Hematopoietic multipotent progenitor cell treated with erythropoietin and hydrocortisone succinate and interleukin-3 and kit ligand, for 17 days (in vitro differentiated cells): ENCODE measurements around the gene SLITRK4.

Experiments used
- DNase-seq: peaks from one replicate; pipeline ENCODE4 v3.0.0-alpha.2; 2015; ENCODE audit warnings: low spot score

Gene SLITRK4, protein sequence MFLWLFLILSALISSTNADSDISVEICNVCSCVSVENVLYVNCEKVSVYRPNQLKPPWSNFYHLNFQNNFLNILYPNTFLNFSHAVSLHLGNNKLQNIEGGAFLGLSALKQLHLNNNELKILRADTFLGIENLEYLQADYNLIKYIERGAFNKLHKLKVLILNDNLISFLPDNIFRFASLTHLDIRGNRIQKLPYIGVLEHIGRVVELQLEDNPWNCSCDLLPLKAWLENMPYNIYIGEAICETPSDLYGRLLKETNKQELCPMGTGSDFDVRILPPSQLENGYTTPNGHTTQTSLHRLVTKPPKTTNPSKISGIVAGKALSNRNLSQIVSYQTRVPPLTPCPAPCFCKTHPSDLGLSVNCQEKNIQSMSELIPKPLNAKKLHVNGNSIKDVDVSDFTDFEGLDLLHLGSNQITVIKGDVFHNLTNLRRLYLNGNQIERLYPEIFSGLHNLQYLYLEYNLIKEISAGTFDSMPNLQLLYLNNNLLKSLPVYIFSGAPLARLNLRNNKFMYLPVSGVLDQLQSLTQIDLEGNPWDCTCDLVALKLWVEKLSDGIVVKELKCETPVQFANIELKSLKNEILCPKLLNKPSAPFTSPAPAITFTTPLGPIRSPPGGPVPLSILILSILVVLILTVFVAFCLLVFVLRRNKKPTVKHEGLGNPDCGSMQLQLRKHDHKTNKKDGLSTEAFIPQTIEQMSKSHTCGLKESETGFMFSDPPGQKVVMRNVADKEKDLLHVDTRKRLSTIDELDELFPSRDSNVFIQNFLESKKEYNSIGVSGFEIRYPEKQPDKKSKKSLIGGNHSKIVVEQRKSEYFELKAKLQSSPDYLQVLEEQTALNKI

DNA sequence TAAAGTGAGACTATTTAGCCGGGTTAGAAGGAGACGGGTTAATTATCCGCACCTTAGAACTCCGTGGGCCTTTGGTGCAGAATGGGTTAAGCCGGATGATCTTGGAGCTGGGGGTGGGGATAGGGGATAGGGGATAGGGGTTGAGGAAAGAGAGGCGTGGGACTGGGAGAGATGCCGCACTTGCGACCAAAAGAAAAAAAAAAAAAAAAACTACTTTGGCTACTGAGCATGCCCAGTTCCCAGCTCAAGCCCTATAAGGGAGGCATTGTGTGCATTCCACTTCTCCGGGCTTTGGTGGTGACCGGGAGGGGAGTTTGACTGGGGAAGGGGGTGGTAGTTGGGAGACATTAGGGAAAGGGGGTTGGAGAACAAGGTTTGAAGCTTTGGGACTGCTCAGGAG, at the start of gene SLITRK4:
SLITRK4 (minus strand) TSS at position 187 of the 400 bp plus-strand sequence. CDS start 4,993 bp downstream, outside the sequence.
- DNase-seq: no peak

DNA sequence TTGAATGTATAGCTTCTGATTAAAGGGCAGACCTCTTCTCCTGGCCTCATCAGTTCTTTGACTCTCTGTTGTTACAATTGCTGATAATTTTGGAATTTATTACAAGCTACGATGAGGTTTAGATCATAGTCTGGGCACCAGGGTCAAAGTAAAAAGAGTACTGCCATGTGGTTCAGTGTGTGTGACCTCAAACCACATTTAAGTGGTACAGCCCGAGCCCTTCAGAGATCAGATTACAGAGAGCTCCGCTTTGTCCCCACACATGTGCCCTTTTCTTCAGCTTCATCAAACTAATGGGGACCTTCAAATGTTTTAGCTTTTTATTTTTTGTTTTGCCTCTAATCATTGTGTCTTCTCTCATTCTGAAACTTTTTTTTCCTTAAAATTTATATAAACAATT, 47.6 kb upstream of the SLITRK4 start:
- no peak for DNase-seq

DNA sequence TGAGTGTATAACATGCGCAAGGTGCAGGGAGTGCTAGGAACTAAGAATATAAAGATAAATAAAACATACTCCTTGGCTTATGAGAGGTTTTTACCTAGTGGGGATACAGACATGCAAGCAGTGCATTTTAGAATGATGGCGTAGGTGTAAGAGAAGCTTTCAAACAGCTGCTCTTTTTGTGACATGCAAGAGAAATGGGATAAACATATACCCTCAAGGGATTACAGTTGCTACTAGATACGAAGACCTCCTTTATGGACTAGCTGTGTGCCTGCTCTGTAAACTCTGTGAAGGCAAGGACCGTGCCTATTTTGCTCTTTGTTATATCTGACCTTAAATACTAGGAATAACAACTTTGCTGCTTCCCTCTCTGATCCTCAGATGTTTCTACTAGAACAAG, 39.0 kb upstream of the SLITRK4 start:
- DNase-seq: no peak

DNA sequence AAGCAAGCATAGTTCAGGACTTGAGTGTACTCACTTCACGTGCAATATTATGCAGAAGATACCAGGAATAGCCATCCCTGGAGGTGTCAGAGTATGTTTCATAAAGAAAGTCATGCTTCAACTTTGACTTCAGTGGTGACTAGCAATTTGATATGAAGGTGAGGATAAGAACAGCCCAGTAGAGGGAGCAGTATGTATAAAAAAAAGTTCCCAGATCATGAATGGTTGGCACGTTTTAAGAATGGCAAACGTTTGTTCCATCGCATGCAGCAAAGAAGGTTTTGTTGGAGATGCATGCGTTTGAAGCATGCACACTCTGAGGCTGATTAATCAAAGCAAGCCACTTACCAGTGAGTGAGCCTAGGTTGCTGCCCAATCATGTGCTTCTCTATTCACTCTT, 33.5 kb upstream of the SLITRK4 start:
- DNase-seq: no peak

DNA sequence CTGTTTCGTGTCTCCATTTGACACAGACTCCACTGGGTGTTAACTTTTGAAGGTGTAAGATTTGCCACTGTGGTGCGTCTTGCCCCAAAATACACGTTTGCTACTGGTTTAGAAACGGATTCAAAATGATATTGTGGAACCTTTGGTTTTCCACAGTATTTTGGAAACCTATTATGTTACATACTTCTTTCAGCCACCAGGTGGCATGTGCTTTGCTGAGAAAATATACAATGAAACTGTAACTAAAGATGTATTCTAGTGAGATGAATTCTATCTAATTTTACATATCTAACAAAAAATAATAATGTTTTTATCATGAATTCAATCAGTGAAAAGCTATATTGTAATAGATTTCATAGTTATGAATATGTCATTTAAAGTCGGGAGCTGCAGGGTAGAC, 28.4 kb upstream of the SLITRK4 start:
- no peak for DNase-seq

DNA sequence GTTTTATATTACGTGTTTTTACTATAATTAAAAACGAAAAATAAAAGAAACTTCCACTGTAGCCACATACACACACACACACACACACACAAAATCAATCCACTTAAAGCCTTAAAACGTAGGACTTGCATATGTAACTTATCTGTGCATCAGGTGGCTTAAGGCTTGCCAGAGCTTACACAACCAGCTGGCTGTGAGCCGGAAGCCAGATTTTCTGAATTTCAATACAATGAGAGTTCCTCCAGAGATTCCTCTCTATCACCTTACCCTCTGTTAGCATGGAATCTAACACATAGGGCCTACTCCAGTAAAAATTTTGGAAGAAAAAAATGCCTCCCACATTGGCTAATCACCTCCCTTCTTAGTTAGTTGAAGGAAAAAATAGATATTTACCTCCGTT, 27.9 kb upstream of the SLITRK4 start:
- no peak for DNase-seq

DNA sequence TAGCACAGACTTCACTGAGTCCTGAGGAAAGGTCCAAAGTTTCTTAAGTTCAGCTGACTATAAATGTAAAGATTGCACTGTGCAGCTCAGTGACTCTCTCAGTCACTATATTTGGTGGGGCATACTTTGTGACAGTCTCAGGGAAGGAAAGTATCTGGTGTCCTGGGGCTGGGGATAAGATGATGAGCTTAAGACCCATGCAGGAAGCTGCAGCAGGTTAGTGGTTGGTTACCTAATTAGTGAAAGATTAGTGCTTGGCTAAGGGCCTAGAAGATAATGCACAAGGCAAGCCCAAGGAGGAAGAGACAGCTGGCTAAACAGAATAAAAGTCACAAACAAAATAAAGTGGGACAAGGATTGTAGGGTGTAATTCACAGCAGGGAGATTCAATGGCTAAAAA, 25.4 kb upstream of the SLITRK4 start:
- DNase-seq: no peak

DNA sequence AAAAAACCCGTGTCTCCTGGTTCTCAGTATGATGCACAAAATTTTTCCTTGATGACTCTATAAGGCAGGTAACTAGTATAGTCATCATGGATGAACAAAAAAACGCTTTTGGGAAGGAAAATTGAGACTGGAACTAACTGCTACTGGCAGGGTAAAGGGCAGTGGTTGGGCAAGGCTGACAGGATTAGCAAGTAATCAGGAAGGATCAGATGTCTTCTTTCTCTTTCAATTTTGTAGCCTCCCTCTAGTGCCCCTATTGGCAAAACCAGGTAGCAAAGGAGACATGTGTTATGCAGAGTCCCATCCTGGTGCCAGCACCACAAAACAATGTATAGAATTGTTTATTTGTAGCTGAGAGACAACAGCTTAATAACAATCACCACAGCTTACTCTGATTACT, 12.8 kb upstream of the SLITRK4 start:
- DNase-seq: no peak

DNA sequence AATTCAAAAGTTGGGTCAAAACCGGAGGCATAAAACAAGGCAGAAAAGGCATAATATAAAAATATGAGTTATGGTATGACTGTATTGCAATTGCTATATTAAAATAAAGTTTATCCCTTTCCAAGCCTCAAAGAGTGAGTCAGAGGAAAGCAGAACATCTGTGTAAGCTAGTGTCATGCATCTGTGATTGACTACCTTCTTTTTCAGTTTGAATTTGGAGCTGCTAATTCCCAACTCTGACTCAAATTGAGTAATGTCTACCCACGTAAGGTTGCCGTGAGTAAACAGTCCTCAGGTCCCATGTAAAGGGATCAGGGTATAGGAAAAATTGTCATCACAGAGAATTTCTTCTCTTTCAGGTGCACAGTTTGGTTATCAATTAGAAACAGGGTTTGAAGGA, 6.5 kb upstream of the SLITRK4 start:
- DNase-seq: no peak

DNA sequence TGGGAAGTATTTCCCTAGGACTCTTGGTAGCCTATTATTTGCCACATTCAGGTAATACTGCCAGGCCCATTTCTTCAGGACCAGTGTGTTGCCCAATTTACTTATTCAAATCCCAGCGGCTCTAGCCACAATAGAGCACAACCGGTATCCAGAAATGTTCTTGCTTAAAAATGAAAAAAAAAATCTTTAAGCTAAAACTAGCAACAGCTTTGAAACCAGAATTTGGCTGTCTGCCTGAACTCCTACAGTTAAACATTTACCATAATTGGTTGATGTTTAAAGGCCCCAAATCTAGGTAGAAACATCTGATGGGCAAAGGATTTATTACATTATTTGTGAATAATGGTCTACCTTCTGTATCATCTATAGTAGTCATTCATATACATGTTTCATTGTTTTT, 930 bp upstream of the SLITRK4 start:
- no peak for DNase-seq

DNA sequence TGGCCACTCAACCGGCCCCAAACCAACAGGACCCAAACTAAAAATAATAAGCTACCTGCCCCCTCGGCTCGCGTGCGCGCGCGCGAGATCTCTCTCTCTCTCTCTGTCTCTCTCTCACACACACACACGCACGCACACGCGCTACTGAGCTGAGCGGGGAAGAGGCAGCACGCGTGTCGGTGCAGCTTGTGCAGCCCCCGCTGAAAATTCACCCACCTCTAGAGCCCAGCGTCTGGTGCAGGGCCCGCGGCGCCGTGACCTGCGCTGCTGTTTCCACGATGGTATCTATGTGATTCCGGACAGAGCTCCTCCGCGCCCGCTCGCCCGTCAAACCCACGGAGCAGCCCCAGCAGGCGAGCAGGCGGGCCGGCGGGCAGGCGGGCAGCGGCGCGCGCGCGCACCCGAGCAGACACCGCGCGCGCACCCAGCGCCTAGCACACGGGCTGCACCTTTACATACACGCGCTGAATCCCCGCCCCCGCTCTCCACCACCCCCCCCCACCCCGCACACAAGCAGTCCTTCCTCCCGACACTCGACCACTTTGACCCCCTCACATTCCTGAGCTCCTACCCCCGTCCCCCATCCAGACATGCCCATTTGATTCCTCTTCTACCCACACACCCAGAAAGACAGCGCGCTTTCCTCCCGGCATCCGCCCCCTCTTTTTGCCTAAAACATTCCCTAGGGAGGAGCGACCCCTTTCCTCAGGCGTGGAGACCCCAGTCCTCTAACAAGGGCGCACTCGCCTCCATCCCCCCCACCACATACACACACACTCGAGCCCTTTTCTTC, 1.0 kb downstream of the SLITRK4 start:
- DNase-seq: no peak

DNA sequence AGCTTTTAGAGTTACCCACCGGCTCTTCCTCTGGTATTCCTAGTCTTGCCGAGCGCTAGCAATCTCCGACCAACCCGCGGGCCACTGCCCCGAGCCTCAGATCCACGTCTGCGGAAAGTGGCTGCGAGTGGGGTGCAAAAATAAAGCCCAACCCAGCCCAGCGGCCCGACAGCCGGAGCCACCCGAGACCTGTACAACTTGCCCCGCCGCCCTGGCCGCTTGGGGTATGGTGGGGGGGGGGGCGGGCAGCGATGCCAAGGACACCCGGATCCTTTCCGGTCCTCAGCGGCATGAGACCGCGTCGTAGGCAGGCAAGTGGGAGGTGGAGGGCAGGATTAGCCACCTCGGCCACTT, 1.6 kb downstream of the SLITRK4 start:
- DNase-seq: no peak

DNA sequence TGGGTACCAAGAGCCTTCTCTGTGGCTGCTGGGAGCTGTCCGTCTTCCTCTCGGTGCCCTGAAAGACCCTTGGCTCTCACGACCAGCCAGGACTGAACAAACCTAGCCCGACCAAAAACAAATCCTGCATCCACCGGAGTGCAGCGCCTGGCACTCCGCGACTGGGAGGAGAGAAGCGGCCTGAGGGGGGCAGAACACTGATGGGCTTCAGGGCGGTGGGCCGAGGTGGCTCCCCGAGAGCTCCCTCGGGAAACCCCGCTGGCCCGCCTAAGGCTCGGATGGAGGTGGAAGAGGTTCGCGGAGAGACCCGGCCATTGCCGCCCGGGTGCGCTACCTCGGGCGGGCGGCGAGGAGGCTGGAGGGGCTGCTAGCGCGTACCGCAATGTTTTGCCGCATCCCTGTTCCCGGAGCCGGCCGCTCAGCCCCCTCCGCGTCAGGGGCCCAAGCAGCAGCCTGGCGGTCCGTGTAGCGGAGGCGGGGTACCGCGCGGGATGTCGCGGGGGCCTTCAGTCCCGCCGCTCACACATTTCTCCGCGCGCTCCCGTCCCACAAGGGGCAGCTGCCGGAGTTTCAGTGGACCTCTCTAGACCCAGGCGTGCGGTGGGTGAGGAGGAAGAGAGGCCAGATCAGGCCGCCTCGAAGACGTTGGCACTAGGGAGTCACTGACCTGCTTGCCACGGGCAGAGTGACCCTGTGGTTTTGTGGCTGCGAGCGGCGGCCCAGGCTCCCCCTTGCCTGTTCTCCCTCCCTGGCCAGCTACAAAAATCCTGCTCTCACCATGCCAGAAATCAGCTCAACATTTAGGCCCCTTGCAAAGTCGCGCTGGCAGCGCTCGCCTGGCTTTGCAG, 2.2 kb downstream of the SLITRK4 start:
- DNase-seq: no peak

DNA sequence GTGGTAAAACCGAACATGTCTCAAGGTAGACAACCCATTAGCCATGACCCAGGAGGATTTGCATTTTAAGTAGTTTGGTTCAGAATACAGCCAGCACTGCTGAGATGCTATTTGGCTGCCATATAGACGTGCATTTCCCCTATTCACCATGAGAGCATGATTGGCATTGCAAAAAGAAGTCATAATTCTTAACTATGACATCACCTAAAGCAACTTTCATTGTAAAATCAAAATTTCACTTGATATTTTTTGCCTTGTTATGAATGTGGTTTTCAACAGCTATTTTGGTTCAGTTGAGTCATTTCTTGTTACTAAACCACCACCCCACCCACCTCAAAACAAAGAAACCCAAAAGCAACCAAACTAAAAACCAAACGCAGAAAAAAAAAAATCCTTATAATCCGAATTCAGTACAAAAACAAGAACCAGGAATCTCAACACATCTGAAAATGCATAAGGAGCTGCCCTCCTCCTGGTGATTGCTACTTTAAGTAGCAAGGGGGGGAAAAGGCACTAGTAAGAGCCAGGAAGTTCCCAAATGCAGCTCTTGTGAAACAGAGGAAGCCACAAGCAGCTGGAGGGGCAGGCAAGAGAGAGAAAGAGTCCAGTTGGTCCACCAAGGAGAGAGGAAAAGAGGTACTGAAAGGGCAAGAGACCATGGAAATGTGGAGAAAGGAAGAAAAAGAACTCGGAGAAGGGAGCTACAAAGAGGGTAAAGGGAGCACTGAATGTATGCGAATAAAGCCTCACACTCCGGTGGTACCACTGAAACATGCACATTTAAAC, 3.1 kb downstream of the SLITRK4 start:
- no peak for DNase-seq

DNA sequence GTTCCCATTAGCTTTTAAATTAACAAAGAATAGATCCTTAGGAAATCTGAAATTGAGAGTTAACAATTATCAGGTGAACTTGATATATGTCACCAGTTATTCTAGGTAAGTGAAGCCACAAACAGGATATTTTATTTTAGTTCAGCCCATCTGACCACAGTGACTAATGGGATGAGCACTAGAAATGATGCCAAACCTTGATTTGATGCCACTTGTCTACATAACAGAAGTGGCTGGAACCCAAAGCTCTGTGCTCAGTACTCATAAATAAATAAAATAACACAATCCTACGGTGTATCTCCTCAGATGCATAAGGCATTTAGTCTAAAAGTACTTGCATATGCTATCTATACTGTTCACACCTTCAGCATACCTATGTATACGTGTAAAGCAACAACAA, 12.2 kb downstream of the SLITRK4 start:
- no peak for DNase-seq

DNA sequence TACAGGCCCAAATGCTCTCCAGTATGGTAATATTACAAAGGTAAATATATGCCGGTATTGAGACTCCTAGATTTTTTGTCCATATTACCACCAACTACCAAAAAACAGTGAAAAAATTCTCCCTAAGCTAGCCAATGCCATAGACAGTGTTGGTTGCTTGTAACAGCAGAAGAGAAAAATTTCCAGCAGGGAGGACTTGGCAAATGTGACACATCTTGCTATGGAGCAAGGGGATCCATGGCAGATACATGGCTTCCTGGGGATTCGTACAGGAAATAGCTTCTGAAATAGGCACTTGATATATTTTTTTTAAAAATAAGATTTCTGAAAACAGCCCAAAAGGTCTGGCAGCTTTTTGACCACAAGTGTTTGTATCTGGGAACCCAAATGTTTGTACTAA, 14.6 kb downstream of the SLITRK4 start:
- DNase-seq: no peak

DNA sequence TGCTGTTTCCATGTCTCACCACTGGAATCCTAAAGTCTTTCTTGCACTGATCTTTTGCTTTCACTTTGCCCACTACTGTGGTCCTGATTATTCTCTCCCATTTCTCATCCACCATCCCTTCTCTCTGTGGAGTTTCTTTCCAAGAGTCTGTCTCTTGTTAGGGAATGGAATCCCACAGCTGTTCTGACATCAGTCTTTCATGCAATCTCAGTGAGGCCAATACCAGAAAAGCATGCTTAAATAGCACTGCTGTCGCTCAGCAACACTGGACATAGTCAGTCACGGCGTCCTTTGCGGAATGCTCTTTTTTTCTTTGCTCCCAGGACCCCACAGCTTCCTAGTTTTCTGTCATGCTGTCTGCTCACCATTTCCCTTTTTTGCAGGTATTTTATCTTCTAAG, 20.1 kb downstream of the SLITRK4 start:
- no peak for DNase-seq

DNA sequence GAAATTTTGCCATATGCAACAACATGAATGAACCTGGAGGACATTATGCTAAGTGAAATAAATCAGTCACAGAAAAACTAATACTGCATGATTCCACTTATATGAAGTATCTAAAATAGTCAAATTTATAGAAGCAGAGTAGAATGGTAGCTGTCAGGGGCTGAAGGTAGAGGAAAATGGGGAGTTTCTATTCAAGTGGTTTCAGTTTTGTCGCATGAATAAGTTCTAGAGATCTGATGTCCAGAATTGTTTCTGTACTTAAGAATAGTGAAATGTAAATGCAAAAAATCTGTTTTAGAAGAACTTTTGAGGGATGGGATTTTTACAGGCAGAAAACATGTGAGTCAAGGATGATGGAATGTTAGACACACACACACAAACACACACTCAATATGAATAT, 34.1 kb downstream of the SLITRK4 start:
- no peak for DNase-seq

DNA sequence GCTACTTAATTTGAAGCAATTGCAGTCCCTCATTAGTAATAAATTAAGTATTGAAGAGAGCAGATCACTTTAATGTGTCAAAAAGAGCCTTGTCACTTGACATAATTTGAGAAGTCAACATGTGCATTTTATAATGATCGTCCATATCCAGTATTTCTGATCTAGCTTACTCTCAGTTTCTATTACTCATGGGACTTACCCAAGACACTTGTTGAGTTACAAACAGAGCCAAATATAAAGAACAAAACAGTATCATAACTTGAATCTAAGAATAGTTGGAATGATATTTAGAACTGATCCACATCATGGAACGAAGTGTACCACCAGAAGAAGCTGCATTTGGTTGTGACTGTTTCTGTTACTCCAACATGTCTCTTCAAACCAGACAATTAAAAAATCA, 54.7 kb downstream of the SLITRK4 start:
- DNase-seq: no peak

DNA sequence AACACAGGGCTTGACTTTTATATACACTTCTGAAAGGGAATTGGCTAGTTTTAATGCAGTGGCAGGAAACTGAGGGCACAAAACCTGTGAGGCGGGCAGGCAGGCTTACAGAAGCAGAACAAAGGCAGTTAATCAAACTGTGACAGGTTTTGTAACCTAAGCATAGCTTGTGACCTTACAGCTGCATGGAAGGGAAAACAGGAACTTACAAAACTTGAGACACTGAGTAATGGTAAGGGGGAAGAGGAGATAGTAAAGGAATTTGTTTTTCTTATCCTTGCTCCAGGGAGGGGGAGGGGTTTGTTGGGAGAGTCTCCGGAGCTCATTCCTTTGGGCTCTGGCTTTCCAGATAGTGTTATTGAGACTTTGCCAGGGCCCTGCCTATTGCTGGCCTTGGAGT, 55.6 kb downstream of the SLITRK4 start:
- no peak for DNase-seq
